ENCODE measurements around the gene ANO9.

Gene ANO9

GRCh38 chr11:441418-442274 is at the start of gene ANO9:
Gene ANO9 (minus strand): TSS chr11:442011. CDS start chr11:441926, 85 bp downstream.
- H3K4me3 ChIP-seq (ENCODE audit: low read depth, low read length) = peak within 1 kb of the TSS; percentile 68
- no peak for DNase-seq (ENCODE audit: low read depth)
- no peak for TF ChIP-seq CTCF (IDR thresholded peaks at IDR 0.05; ENCODE audit: low read depth, low read length, missing control alignments)

- DNase-seq (ENCODE audit: low read depth) = no peak
- no peak for TF ChIP-seq CTCF (IDR thresholded peaks at IDR 0.05; ENCODE audit: low read depth, low read length, missing control alignments)
- no peak overlapping the region for H3K4me3 ChIP-seq (ENCODE audit: low read depth, low read length)
These were observed 49.5 kb upstream of the ANO9 start for GRCh38 chr11:491358-491757.

- H3K4me3 ChIP-seq (ENCODE audit: low read depth, low read length) = no peak overlapping the region
- DNase-seq (ENCODE audit: low read depth) = no peak
- no peak for TF ChIP-seq CTCF (IDR thresholded peaks at IDR 0.05; ENCODE audit: low read depth, low read length, missing control alignments)
These were observed 49.1 kb upstream of the ANO9 start for GRCh38 chr11:490930-491260.

GRCh38 chr11:490186-490929 is 48.5 kb upstream of the ANO9 start:
- TF ChIP-seq CTCF (IDR thresholded peaks at IDR 0.05; ENCODE audit: low read depth, low read length, missing control alignments) = no peak
- no peak overlapping the region for H3K4me3 ChIP-seq (ENCODE audit: low read depth, low read length)
- no peak for DNase-seq (ENCODE audit: low read depth)

- no peak overlapping the region for H3K4me3 ChIP-seq (ENCODE audit: low read depth, low read length)
- TF ChIP-seq CTCF (IDR thresholded peaks at IDR 0.05; ENCODE audit: low read depth, low read length, missing control alignments) = no peak
- DNase-seq (ENCODE audit: low read depth) = no peak
These were observed 47.9 kb upstream of the ANO9 start for GRCh38 chr11:489610-490185.

GRCh38 chr11:488992-489391 is 47.2 kb upstream of the ANO9 start:
- DNase-seq (ENCODE audit: low read depth) = no peak
- TF ChIP-seq CTCF (IDR thresholded peaks at IDR 0.05; ENCODE audit: low read depth, low read length, missing control alignments) = no peak
- H3K4me3 ChIP-seq (ENCODE audit: low read depth, low read length) = no peak overlapping the region
